Type B pancreatic cell (in vitro differentiated cells): ENCODE measurements around the gene CACFD1. TPM values are rescaled to one million over a fixed set of nuclear protein-coding genes. Genes with fewer than 3 reads are reported as not detected.

Experiments used
- DNase-seq: peaks from one replicate; pipeline ENCODE4 v3.0.0; 2021; ENCODE audit warnings: mixed read lengths; ENCODE audit not compliant: unreplicated experiment; ENCODE audit errors: extremely low spot score
- H3K27ac Mint-ChIP-seq: 2 replicates; pipeline ENCODE4 v1.8.0; 2021; ENCODE audit warnings: mild to moderate bottlenecking, mixed read lengths
- H3K27me3 Mint-ChIP-seq: 2 replicates; pipeline ENCODE4 v1.8.0; 2021; ENCODE audit warnings: mixed read lengths
- H3K36me3 Mint-ChIP-seq: 2 replicates; pipeline ENCODE4 v1.8.0; 2021; ENCODE audit warnings: mixed read lengths
- H3K4me1 Mint-ChIP-seq: one replicate; pipeline ENCODE4 v1.8.0; 2021; ENCODE audit warnings: mixed read lengths; ENCODE audit not compliant: unreplicated experiment
- H3K4me3 Mint-ChIP-seq: 2 replicates; pipeline ENCODE4 v1.8.0; 2021; ENCODE audit warnings: mild to moderate bottlenecking, mixed read lengths
- H3K9me3 Mint-ChIP-seq: 2 replicates; pipeline ENCODE4 v1.8.0; 2021; ENCODE audit warnings: mixed read lengths
- total RNA-seq: library from RNA; stranded (reverse); gene quantifications from 2 replicates; pipeline ENCODE4 v1.2.1, GENCODE V29; 2021; ENCODE audit warnings: low replicate concordance
- TF ChIP-seq, protein P1 (sequence below): fragments of 200-600 bp; sonication (generic); conservative IDR thresholded peaks from 2 replicates; pipeline ENCODE4 v1.5.0; 2021; ENCODE audit warnings: antibody characterized with exemption, mild to moderate bottlenecking

Gene CACFD1
- total RNA-seq, 1 donor from 2014 or later = 45.6 TPM

DNA sequence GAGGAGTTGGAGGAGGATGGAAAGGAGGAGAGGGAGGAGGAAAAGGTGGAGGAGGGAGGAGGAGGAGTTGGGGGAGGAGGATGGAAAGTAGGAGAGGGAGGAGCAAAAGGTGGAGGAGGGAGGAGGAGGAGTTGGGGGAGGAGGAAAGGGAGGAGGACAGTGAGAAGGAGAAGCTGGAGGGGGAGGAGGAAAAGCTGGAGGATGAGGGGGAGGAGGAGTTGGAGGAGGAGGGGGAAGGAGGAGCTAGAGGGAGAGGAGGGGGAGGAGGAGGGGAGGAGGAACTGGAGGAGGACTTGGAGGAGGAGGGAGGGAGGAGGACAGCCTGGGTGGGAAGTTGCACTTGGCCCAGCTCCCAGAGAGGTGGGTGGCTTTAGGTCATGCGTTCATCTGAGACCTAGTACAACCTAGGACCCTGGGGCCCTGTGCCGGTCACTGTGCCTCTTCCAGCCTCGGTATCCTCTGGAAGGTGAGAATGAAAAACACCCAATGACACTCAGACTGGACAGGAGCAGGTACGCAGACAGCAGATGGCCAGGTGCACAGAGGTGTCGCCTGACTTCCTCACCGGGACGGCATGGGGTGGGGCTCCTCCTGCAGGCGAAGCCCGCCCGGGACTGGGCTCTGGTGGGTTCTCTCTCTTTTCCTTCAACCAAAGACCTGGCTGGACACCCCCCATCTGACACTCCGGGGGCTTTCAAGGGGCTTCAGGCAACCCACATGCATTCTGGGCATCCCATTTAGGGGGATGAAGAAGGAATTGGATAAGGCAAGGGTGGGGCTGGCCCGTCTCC lies 31.3 kb downstream of the CACFD1 start:
- TF ChIP-seq, protein P1, sequence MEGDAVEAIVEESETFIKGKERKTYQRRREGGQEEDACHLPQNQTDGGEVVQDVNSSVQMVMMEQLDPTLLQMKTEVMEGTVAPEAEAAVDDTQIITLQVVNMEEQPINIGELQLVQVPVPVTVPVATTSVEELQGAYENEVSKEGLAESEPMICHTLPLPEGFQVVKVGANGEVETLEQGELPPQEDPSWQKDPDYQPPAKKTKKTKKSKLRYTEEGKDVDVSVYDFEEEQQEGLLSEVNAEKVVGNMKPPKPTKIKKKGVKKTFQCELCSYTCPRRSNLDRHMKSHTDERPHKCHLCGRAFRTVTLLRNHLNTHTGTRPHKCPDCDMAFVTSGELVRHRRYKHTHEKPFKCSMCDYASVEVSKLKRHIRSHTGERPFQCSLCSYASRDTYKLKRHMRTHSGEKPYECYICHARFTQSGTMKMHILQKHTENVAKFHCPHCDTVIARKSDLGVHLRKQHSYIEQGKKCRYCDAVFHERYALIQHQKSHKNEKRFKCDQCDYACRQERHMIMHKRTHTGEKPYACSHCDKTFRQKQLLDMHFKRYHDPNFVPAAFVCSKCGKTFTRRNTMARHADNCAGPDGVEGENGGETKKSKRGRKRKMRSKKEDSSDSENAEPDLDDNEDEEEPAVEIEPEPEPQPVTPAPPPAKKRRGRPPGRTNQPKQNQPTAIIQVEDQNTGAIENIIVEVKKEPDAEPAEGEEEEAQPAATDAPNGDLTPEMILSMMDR = no peak
- DNase-seq = no peak
- Mint-ChIP-seq H3K4me3 (no peak overlapping the region), H3K4me1 (peaks cover 10% of the 10 kb centered on the region), H3K27me3 (peaks cover 3% of the 10 kb centered on the region), H3K36me3 (no peaks in the 10 kb centered on the region), H3K27ac (no peak overlapping the region), H3K9me3 (no peaks in the 10 kb centered on the region)

DNA sequence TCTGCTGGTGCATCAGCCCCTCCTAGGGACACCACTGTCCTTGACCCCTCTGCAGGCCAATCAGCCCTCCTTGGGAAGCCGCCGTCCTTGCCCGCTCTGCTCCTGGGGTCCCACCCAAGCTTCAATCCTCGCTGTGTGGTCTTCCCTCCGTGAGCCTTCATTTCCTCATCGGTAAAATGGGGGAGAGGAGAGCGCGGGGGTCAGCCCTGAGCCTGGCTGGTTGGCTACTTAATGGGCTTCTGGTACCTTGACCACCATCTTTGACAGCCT lies 31.8 kb downstream of the CACFD1 start:
- TF ChIP-seq, protein P1 = no peak
- H3K4me3 Mint-ChIP-seq = no peak overlapping the region
- peaks cover 3% of the 10 kb centered on the region for H3K27me3 Mint-ChIP-seq
- peaks cover 5% of the 10 kb centered on the region for H3K4me1 Mint-ChIP-seq
- H3K36me3 Mint-ChIP-seq = no peaks in the 10 kb centered on the region
- DNase-seq = no peak
- no peak overlapping the region for H3K27ac Mint-ChIP-seq
- no peaks in the 10 kb centered on the region for H3K9me3 Mint-ChIP-seq

GRCh38 chr9:133492061-133493021 lies 32.6 kb downstream of the CACFD1 start:
- Mint-ChIP-seq H3K36me3 (no peaks in the 10 kb centered on the region), H3K27ac (no peak overlapping the region), H3K4me1 (peaks cover 4% of the 10 kb centered on the region), H3K4me3 (no peak overlapping the region), H3K9me3 (no peaks in the 10 kb centered on the region), H3K27me3 (peaks cover 3% of the 10 kb centered on the region)
- DNase-seq = no peak
- TF ChIP-seq, protein P1 = no peak

DNA sequence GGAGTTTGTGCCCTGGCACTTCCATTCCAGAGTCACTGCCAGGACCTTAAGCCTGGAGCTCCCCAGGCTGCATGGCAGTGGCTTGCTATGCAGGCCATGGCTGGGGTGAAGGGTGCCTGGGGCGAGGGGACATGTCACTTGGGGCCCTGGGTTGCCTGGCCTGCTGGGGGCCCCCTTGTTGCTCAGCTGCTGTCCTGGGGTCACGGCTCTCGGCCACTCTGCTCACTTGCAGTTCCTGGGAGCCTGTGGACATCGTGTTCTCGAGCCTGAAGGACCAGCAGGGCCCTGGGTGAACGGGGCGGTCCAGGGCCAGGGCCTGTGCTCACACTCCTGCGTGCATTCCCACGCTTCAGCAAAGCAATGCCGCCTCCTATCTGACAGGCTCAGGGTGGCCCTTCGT lies 33.6 kb downstream of the CACFD1 start:
- no peak for DNase-seq
- Mint-ChIP-seq H3K4me3 (no peak overlapping the region), H3K36me3 (no peaks in the 10 kb centered on the region), H3K27me3 (peaks cover 3% of the 10 kb centered on the region), H3K27ac (no peak overlapping the region), H3K9me3 (no peaks in the 10 kb centered on the region), H3K4me1 (peaks cover 4% of the 10 kb centered on the region)
- TF ChIP-seq, protein P1 = no peak

GRCh38 chr9:133493845-133494540 lies 34.2 kb downstream of the CACFD1 start:
- Mint-ChIP-seq H3K36me3 (no peaks in the 10 kb centered on the region), H3K27ac (no peak overlapping the region), H3K27me3 (peaks cover 3% of the 10 kb centered on the region), H3K4me3 (no peak overlapping the region), H3K4me1 (peaks cover 4% of the 10 kb centered on the region), H3K9me3 (no peaks in the 10 kb centered on the region)
- no peak for DNase-seq
- TF ChIP-seq, protein P1 = no peak
